SJSA1 (cell line): Measurements from ENCODE around the gene BNIP1. TPM values are rescaled to one million over a fixed set of nuclear protein-coding genes. Genes with fewer than 3 reads are reported as not detected.
A peak's percentile ranks its signal among the peaks of the same experiment; 100 is the strongest.
"Not testable (repeated sequence)": the region's sequence is repeated elsewhere in the genome, so short reads cannot be mapped to it uniquely, and the experiment has no call there.

Source experiments
- DNase-seq, 2 experiments: peaks; one replicate each; pipeline ENCODE4 v3.0.0-alpha.2; 2015 to 2020; ENCODE audit warnings: low spot score in 2 of 2, low read depth in 1 of 2
- H3K27ac ChIP-seq: fragments of 250-450 bp; sonication (Bioruptor Pico); 2 replicates; pipeline ENCODE4 v1.5.1; 2020; ENCODE audit warnings: mild to moderate bottlenecking, moderate library complexity
- H3K27me3 ChIP-seq: fragments of 250-450 bp; sonication (Bioruptor Pico); replicated peaks from 2 replicates; pipeline ENCODE4 v1.5.1; 2020; ENCODE audit warnings: mild to moderate bottlenecking, moderate library complexity
- H3K36me3 ChIP-seq: fragments of 250-450 bp; sonication (Bioruptor Pico); 2 replicates; pipeline ENCODE4 v1.5.1; 2020; ENCODE audit warnings: mild to moderate bottlenecking
- H3K4me1 ChIP-seq: fragments of 250-450 bp; sonication (Bioruptor Pico); replicated peaks from 2 replicates; pipeline ENCODE4 v1.6.1; 2021; ENCODE audit warnings: mild to moderate bottlenecking
- H3K4me3 ChIP-seq: fragments of 250-450 bp; sonication (Bioruptor Pico); 2 replicates; pipeline ENCODE4 v1.5.1; 2020; ENCODE audit warnings: mild to moderate bottlenecking
- H3K9me3 ChIP-seq: fragments of 250-450 bp; sonication (Bioruptor Pico); replicated peaks from 2 replicates; pipeline ENCODE4 v1.5.1; 2020; ENCODE audit warnings: mild to moderate bottlenecking
- total RNA-seq: library from RNA; depleted of rRNA; stranded (reverse); fragments of >200 nt; shearing (Covaris generic); gene quantifications from 2 replicates; pipeline ENCODE4 v1.2.3, GENCODE V29; 2014

Gene BNIP1
- total RNA-seq, 1 experiment from 2014 or later, result 34.6 TPM

GRCh38 chr5:173148354-173148753 lies 4.0 kb downstream of the BNIP1 start:
- H3K27ac ChIP-seq, result no peak overlapping the region
- peaks cover 64% of the 10 kb centered on the region for H3K36me3 ChIP-seq
- H3K4me3 ChIP-seq, result no peak overlapping the region
- DNase-seq, result peak in 1 of 2 experiments; percentile 32
- no peaks in the 10 kb centered on the region for H3K9me3 ChIP-seq
- H3K4me1 ChIP-seq, result peaks cover 5% of the 10 kb centered on the region
- H3K27me3 ChIP-seq, result no peaks in the 10 kb centered on the region

GRCh38 chr5:173152547-173152946 lies 8.2 kb downstream of the BNIP1 start:
- H3K36me3 ChIP-seq, result peaks cover 85% of the 10 kb centered on the region
- no peaks in the 10 kb centered on the region for H3K9me3 ChIP-seq
- no peaks in the 10 kb centered on the region for H3K4me1 ChIP-seq
- no peaks in the 10 kb centered on the region for H3K27me3 ChIP-seq
- no peak overlapping the region for H3K27ac ChIP-seq
- no peak overlapping the region for H3K4me3 ChIP-seq
- no peak for DNase-seq

GRCh38 chr5:173153842-173154241 lies 9.5 kb downstream of the BNIP1 start:
- Histone ChIP-seq H3K27ac (no peak overlapping the region), H3K9me3 (no peaks in the 10 kb centered on the region), H3K4me1 (no peaks in the 10 kb centered on the region), H3K36me3 (peaks cover 84% of the 10 kb centered on the region), H3K4me3 (no peak overlapping the region), H3K27me3 (no peaks in the 10 kb centered on the region)
- DNase-seq, result peak in 1 of 2 experiments; percentile 31

GRCh38 chr5:173154619-173155018 lies 10.3 kb downstream of the BNIP1 start:
- not testable (repeated sequence) for H3K27ac ChIP-seq, H3K27me3 ChIP-seq, H3K4me1 ChIP-seq, H3K9me3 ChIP-seq, H3K4me3 ChIP-seq
- DNase-seq, result peak in 1 of 2 experiments; percentile 23
- H3K36me3 ChIP-seq, result peaks cover 83% of the 10 kb centered on the region

GRCh38 chr5:173155912-173156311 lies 11.6 kb downstream of the BNIP1 start:
- H3K27ac ChIP-seq, result no peak overlapping the region
- H3K27me3 ChIP-seq, result no peaks in the 10 kb centered on the region
- H3K9me3 ChIP-seq, result no peaks in the 10 kb centered on the region
- peak in 1 of 2 experiments; percentile 22 for DNase-seq
- H3K36me3 ChIP-seq, result peaks cover 86% of the 10 kb centered on the region
- no peak overlapping the region for H3K4me3 ChIP-seq
- no peaks in the 10 kb centered on the region for H3K4me1 ChIP-seq

GRCh38 chr5:173158366-173158765 lies 14.0 kb downstream of the BNIP1 start:
- H3K36me3 ChIP-seq, result peaks cover 86% of the 10 kb centered on the region

GRCh38 chr5:173159256-173159655 lies 14.9 kb downstream of the BNIP1 start:
- H3K36me3 ChIP-seq, result peaks cover 85% of the 10 kb centered on the region
- no peak overlapping the region for H3K27ac ChIP-seq
- H3K9me3 ChIP-seq, result no peaks in the 10 kb centered on the region
- no peak for DNase-seq
- no peak overlapping the region for H3K4me3 ChIP-seq
- H3K27me3 ChIP-seq, result no peaks in the 10 kb centered on the region
- H3K4me1 ChIP-seq, result no peaks in the 10 kb centered on the region

More at GRCh38 chr5:173158366-173158765, 14.0 kb downstream of the BNIP1 start:
- DNase-seq, result peak in 1 of 2 experiments; percentile 43
- no peaks in the 10 kb centered on the region for H3K27me3 ChIP-seq
- no peaks in the 10 kb centered on the region for H3K9me3 ChIP-seq
- no peaks in the 10 kb centered on the region for H3K4me1 ChIP-seq
- no peak overlapping the region for H3K4me3 ChIP-seq
- H3K27ac ChIP-seq, result no peak overlapping the region

GRCh38 chr5:173161148-173161547 lies 16.8 kb downstream of the BNIP1 start:
- no peak for DNase-seq
- H3K36me3 ChIP-seq, result peaks cover 68% of the 10 kb centered on the region

GRCh38 chr5:173163219-173163618 lies 18.9 kb downstream of the BNIP1 start:
- Histone ChIP-seq H3K27me3 (no peaks in the 10 kb centered on the region), H3K4me1 (no peaks in the 10 kb centered on the region), H3K27ac (no peak overlapping the region), H3K9me3 (no peaks in the 10 kb centered on the region), H3K36me3 (peaks cover 54% of the 10 kb centered on the region), H3K4me3 (no peak overlapping the region)
- DNase-seq, result no peak

More at GRCh38 chr5:173161148-173161547, 16.8 kb downstream of the BNIP1 start:
- Histone ChIP-seq H3K4me3 (no peak overlapping the region), H3K27ac (no peak overlapping the region), H3K27me3 (no peaks in the 10 kb centered on the region), H3K4me1 (no peaks in the 10 kb centered on the region), H3K9me3 (no peaks in the 10 kb centered on the region)

GRCh38 chr5:173165177-173166016 lies 21.1 kb downstream of the BNIP1 start:
- Histone ChIP-seq H3K4me3 (no peak overlapping the region), H3K27ac (no peak overlapping the region), H3K27me3 (no peaks in the 10 kb centered on the region), H3K9me3 (no peaks in the 10 kb centered on the region), H3K4me1 (no peaks in the 10 kb centered on the region), H3K36me3 (peaks cover 34% of the 10 kb centered on the region)
- no peak for DNase-seq

GRCh38 chr5:173172166-173172565 lies 27.8 kb downstream of the BNIP1 start:
- H3K4me3 ChIP-seq, result no peak overlapping the region
- H3K27ac ChIP-seq, result no peak overlapping the region
- H3K36me3 ChIP-seq, result no peaks in the 10 kb centered on the region
- no peaks in the 10 kb centered on the region for H3K27me3 ChIP-seq
- no peaks in the 10 kb centered on the region for H3K4me1 ChIP-seq
- no peak for DNase-seq
- H3K9me3 ChIP-seq, result no peaks in the 10 kb centered on the region; the same call in 1 of the 2 replicates

GRCh38 chr5:173175523-173175922 lies 31.2 kb downstream of the BNIP1 start:
- no peak for DNase-seq
- H3K27ac ChIP-seq, result no peak overlapping the region
- no peaks in the 10 kb centered on the region for H3K36me3 ChIP-seq
- no peaks in the 10 kb centered on the region for H3K4me1 ChIP-seq
- H3K27me3 ChIP-seq, result no peaks in the 10 kb centered on the region
- no peak overlapping the region for H3K4me3 ChIP-seq
- H3K9me3 ChIP-seq, result peaks cover 3% of the 10 kb centered on the region; the same call in 1 of the 2 replicates

GRCh38 chr5:173178369-173178910 lies 34.1 kb downstream of the BNIP1 start:
- no peak for DNase-seq
- Histone ChIP-seq H3K4me1 (no peaks in the 10 kb centered on the region), H3K4me3 (no peak overlapping the region), H3K27ac (no peak overlapping the region), H3K27me3 (no peaks in the 10 kb centered on the region), H3K36me3 (no peaks in the 10 kb centered on the region), H3K9me3 (peaks cover 4% of the 10 kb centered on the region; the same call in 1 of the 2 replicates)

GRCh38 chr5:173180331-173180730 lies 36.0 kb downstream of the BNIP1 start:
- Histone ChIP-seq H3K9me3 (peaks cover 4% of the 10 kb centered on the region; the same call in 1 of the 2 replicates), H3K27me3 (no peaks in the 10 kb centered on the region), H3K36me3 (no peaks in the 10 kb centered on the region), H3K4me3 (no peak overlapping the region), H3K4me1 (no peaks in the 10 kb centered on the region), H3K27ac (no peak overlapping the region)
- no peak for DNase-seq
